Liver (tissue), 3 donors: ENCODE data around the gene TCP11X2.
"Not testable (repeated sequence)": the region's sequence is repeated elsewhere in the genome, so short reads cannot be mapped to it uniquely, and the experiment has no call there.

Experiments
- ATF3 ChIP-seq: IDR thresholded peaks from 2 replicates; pipeline ENCODE4 v1.6.1; 2016; ENCODE audit warnings: antibody characterized with exemption
- GABPA ChIP-seq, 2 donors: IDR thresholded peaks in 1 of 2; conservative IDR thresholded peaks in 1 of 2; 2 replicates each; pipeline ENCODE4 v1.6.1; 2016; ENCODE audit warnings: antibody characterized with exemption in 2 of 2, mild to moderate bottlenecking in 1 of 2, moderate library complexity in 1 of 2
- JUND ChIP-seq, 2 donors: IDR thresholded peaks; 2 replicates each; pipeline ENCODE4 v1.6.1; 2016; ENCODE audit warnings: antibody characterized with exemption in 2 of 2
- RAD21 ChIP-seq, 2 donors: IDR thresholded peaks; 2 replicates each; pipeline ENCODE4 v1.6.1; 2016; ENCODE audit warnings: antibody characterized with exemption in 2 of 2, mild to moderate bottlenecking in 2 of 2
- ZBTB33 ChIP-seq: IDR thresholded peaks from 2 replicates; pipeline ENCODE4 v1.6.1; 2016; ENCODE audit warnings: antibody characterized with exemption
- TF ChIP-seq, protein P1 (sequence below): fragments of 150-350 bp; IDR thresholded peaks from 2 replicates; pipeline ENCODE4 v1.5.1; 2017; ENCODE audit warnings: improper control_type of control experiment, low read depth, low read length; ENCODE audit not compliant: missing input control
- TF ChIP-seq, protein P2 (sequence below): IDR thresholded peaks from 2 replicates; pipeline ENCODE4 v1.6.1; 2016; ENCODE audit warnings: antibody characterized with exemption, mild to moderate bottlenecking
- donor health status: healthy.
- donor health status: healthy.

DNA sequence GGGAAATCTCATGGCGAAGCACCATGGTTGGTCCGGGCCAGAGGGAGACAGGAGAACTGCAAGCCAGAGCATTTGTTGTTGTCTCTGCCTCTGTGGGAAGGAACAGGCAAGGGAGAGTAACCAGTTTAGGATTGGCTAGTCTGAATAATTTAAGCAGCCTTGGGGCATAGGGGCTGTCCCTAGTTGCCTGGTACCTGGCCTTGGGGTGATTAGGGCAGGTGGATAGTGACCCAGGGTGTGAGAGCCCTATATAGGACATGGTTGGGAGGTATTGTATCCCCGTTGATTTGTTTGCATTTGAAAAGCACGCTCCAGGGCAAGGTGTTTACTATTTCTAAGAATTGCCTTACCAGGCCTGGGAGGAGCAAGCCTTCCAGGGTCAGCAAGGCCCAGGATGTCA, 57.1 kb downstream of the TCP11X2 start:
- TF ChIP-seq, protein P1, sequence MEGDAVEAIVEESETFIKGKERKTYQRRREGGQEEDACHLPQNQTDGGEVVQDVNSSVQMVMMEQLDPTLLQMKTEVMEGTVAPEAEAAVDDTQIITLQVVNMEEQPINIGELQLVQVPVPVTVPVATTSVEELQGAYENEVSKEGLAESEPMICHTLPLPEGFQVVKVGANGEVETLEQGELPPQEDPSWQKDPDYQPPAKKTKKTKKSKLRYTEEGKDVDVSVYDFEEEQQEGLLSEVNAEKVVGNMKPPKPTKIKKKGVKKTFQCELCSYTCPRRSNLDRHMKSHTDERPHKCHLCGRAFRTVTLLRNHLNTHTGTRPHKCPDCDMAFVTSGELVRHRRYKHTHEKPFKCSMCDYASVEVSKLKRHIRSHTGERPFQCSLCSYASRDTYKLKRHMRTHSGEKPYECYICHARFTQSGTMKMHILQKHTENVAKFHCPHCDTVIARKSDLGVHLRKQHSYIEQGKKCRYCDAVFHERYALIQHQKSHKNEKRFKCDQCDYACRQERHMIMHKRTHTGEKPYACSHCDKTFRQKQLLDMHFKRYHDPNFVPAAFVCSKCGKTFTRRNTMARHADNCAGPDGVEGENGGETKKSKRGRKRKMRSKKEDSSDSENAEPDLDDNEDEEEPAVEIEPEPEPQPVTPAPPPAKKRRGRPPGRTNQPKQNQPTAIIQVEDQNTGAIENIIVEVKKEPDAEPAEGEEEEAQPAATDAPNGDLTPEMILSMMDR, result not testable (repeated sequence)
- not testable (repeated sequence) for TF ChIP-seq ATF3; RAD21 (IDR thresholded peaks at IDR 0.05); JUND (IDR thresholded peaks at IDR 0.05); ZBTB33; GABPA (IDR thresholded peaks at IDR 0.05 in 1 of 2, conservative IDR thresholded peaks at IDR 0.05 in 1 of 2)
- TF ChIP-seq, protein P2, sequence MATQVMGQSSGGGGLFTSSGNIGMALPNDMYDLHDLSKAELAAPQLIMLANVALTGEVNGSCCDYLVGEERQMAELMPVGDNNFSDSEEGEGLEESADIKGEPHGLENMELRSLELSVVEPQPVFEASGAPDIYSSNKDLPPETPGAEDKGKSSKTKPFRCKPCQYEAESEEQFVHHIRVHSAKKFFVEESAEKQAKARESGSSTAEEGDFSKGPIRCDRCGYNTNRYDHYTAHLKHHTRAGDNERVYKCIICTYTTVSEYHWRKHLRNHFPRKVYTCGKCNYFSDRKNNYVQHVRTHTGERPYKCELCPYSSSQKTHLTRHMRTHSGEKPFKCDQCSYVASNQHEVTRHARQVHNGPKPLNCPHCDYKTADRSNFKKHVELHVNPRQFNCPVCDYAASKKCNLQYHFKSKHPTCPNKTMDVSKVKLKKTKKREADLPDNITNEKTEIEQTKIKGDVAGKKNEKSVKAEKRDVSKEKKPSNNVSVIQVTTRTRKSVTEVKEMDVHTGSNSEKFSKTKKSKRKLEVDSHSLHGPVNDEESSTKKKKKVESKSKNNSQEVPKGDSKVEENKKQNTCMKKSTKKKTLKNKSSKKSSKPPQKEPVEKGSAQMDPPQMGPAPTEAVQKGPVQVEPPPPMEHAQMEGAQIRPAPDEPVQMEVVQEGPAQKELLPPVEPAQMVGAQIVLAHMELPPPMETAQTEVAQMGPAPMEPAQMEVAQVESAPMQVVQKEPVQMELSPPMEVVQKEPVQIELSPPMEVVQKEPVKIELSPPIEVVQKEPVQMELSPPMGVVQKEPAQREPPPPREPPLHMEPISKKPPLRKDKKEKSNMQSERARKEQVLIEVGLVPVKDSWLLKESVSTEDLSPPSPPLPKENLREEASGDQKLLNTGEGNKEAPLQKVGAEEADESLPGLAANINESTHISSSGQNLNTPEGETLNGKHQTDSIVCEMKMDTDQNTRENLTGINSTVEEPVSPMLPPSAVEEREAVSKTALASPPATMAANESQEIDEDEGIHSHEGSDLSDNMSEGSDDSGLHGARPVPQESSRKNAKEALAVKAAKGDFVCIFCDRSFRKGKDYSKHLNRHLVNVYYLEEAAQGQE, result not testable (repeated sequence)
